Gastroesophageal sphincter (tissue), 3 donors: Measurements from ENCODE around the gene SDHAF2.

ENCODE experiments used
- POLR2A ChIP-seq, 2 donors: fragments of 450-650 bp; IDR thresholded peaks; one replicate each; pipeline ENCODE4 v1.6.1; 2017; ENCODE audit warnings: antibody characterized with exemption in 2 of 2, mild to moderate bottlenecking in 2 of 2, moderate library complexity in 1 of 2
- TF ChIP-seq, protein P1 (sequence below), 4 experiments: fragments of 200-600 bp in 2 of 4; fragments of 450-650 bp in 2 of 4; sonication (generic) in 1 of 4; IDR thresholded peaks; one replicate each; pipeline ENCODE4 v1.5.1; 2017 to 2019; ENCODE audit warnings: antibody characterized with exemption in 4 of 4, mild to moderate bottlenecking in 2 of 4, moderate library complexity in 2 of 4

DNA sequence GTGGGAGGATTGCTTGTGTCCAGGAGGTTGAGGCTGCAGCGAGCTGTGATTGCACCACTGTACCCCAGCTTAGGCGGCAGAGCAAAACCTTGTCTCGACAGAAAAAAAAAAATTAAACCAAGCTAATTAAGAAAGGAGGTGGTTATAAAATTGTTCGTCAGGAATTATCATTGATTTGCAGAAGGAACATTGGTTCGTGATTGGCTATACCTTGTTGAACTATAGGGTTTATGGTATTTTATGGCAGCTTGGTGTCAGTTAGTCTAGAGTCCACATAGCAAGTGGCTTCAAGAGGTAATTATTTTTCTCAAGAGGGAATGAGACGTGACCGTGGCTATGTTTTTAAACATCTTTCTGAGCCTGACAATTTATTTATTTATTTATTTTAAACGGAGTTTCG is 49.0 kb upstream of the SDHAF2 start:
- no peak for TF ChIP-seq POLR2A (IDR thresholded peaks at IDR 0.05)
- TF ChIP-seq, protein P1, sequence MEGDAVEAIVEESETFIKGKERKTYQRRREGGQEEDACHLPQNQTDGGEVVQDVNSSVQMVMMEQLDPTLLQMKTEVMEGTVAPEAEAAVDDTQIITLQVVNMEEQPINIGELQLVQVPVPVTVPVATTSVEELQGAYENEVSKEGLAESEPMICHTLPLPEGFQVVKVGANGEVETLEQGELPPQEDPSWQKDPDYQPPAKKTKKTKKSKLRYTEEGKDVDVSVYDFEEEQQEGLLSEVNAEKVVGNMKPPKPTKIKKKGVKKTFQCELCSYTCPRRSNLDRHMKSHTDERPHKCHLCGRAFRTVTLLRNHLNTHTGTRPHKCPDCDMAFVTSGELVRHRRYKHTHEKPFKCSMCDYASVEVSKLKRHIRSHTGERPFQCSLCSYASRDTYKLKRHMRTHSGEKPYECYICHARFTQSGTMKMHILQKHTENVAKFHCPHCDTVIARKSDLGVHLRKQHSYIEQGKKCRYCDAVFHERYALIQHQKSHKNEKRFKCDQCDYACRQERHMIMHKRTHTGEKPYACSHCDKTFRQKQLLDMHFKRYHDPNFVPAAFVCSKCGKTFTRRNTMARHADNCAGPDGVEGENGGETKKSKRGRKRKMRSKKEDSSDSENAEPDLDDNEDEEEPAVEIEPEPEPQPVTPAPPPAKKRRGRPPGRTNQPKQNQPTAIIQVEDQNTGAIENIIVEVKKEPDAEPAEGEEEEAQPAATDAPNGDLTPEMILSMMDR (IDR thresholded peaks at IDR 0.05), result no peak
